Fibroblast of lung (primary cell): ENCODE measurements around the gene TDRD15. TPM values are rescaled to one million over a fixed set of nuclear protein-coding genes. Genes with fewer than 3 reads are reported as not detected.

ENCODE experiments used
- DNase-seq, 2 donors: peaks; one replicate each; pipeline versions ENCODE4 v3.0.0 to v3.0.0-alpha.2; 2010; ENCODE audit warnings: low read depth in 2 of 2
- H2AFZ ChIP-seq: 2 replicates; pipeline ENCODE4 v1.5.1; 2012; ENCODE audit warnings: low read length, control low read depth, inconsistent platforms
- H3K27ac ChIP-seq: 2 replicates; pipeline ENCODE4 v1.5.1; 2011; ENCODE audit warnings: low read length, control low read depth; ENCODE audit not compliant: insufficient read depth
- H3K27me3 ChIP-seq: 2 replicates; pipeline ENCODE4 v1.5.1; 2011; ENCODE audit warnings: mild to moderate bottlenecking, low read length; ENCODE audit not compliant: control insufficient read depth, insufficient read depth
- H3K36me3 ChIP-seq: 2 replicates; pipeline ENCODE4 v1.5.1; 2011; ENCODE audit warnings: low read length; ENCODE audit not compliant: control insufficient read depth, insufficient read depth
- H3K4me1 ChIP-seq: 2 replicates; pipeline ENCODE4 v1.5.1; 2011; ENCODE audit warnings: low read length; ENCODE audit not compliant: control insufficient read depth, insufficient read depth; ENCODE audit errors: extremely low read depth
- H3K4me2 ChIP-seq: 2 replicates; pipeline ENCODE4 v1.5.1; 2011; ENCODE audit warnings: low read length, control low read depth; ENCODE audit not compliant: insufficient read depth; ENCODE audit errors: extremely low read depth
- H3K4me3 ChIP-seq, 4 experiments: fragments of 200-600 bp in 1 of 4; sonication (generic) in 1 of 4; replicated peaks in 1 of 4; 2 replicates each; pipeline ENCODE4 v1.5.1; 2011 to 2016; ENCODE audit warnings: low read length in 4 of 4, low read depth in 3 of 4, mild to moderate bottlenecking in 3 of 4, control low read depth in 2 of 4, inconsistent platforms in 1 of 4, mixed read lengths in 1 of 4; ENCODE audit not compliant: insufficient read depth in 1 of 4; ENCODE audit errors: control extremely low read depth in 1 of 4
- H3K79me2 ChIP-seq: 2 replicates; pipeline ENCODE4 v1.5.1; 2012; ENCODE audit warnings: mild to moderate bottlenecking, low read length, inconsistent platforms; ENCODE audit not compliant: control insufficient read depth, insufficient read depth
- H3K9ac ChIP-seq: 2 replicates; pipeline ENCODE4 v1.5.1; 2011; ENCODE audit warnings: mild to moderate bottlenecking, low read length, control low read depth; ENCODE audit not compliant: insufficient read depth
- H3K9me3 ChIP-seq: 2 replicates; pipeline ENCODE4 v1.5.1; 2012; ENCODE audit warnings: low read depth, low read length; ENCODE audit not compliant: control insufficient read depth, insufficient read depth
- H4K20me1 ChIP-seq: 2 replicates; pipeline ENCODE4 v1.5.1; 2011; ENCODE audit warnings: low read length; ENCODE audit not compliant: control insufficient read depth, insufficient read depth; ENCODE audit errors: extremely low read depth
- EZH2 ChIP-seq: IDR thresholded peaks from 2 replicates; pipeline ENCODE4 v1.5.1; 2012; ENCODE audit warnings: low read length, control low read depth, mild to moderate bottlenecking; ENCODE audit errors: missing control alignments
- polyA plus RNA-seq, 2 donors: library from polyadenylated mRNA; depleted of rRNA in 1 of 2; stranded (reverse) in 1 of 2; unstranded in 1 of 2; fragments of >200 nt; gene quantifications; 2 replicates each; pipeline ENCODE4 v1.2.1, GENCODE V29; 2011 to 2012; ENCODE audit warnings: missing spikeins in 1 of 2
- total RNA-seq: library from RNA; depleted of rRNA; stranded (reverse); fragments of >200 nt; gene quantifications from 2 replicates; pipeline ENCODE4 v1.2.1, GENCODE V29; 2014
- TF ChIP-seq, protein P1 (sequence below), 2 donors: IDR thresholded peaks in 1 of 2; conservative IDR thresholded peaks in 1 of 2; 1 replicate in 1 of 2; 2 replicates in 1 of 2; pipeline ENCODE4 v1.5.1; 2011 to 2012; ENCODE audit warnings: low read length in 2 of 2, control low read depth in 1 of 2, inconsistent platforms in 1 of 2, low read depth in 1 of 2, mild to moderate bottlenecking in 1 of 2

TDRD15 gene
- total and polyA plus RNA-seq, 2 donors (not counting 1 experiment from before 2014, with no cell fraction given): not detected

DNA sequence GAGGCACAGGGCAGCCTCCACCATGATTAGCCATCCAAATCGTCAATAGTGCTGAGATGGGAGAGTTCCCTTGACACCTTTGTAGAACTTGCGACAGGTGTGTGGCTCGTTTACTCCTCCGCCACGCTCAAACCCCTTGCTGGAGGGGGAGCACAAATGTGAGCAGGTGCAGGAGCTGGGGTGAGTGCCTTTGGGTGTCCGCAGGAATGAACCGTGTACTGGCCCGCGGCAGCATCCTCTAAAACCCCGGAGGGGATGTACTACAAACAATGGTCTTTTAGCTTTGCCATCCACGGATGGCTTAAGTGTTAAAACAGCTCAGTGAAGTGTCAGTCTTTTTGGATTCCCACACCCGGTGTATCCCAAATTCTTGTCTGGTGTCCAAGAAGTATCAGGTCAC is 21.4 kb upstream of the TDRD15 start:
- Histone ChIP-seq H4K20me1 (no peaks in the 10 kb centered on the region), H3K79me2 (no peaks in the 10 kb centered on the region), H3K27ac (no peak overlapping the region), H3K4me2 (no peak overlapping the region), H3K4me1 (no peaks in the 10 kb centered on the region), H3K9ac (no peak overlapping the region), H3K27me3 (no peaks in the 10 kb centered on the region), H3K4me3 (no peak overlapping the region), H3K36me3 (no peaks in the 10 kb centered on the region), H2AFZ (no peak overlapping the region), H3K9me3 (no peaks in the 10 kb centered on the region)
- TF ChIP-seq EZH2: no peak
- TF ChIP-seq, protein P1, sequence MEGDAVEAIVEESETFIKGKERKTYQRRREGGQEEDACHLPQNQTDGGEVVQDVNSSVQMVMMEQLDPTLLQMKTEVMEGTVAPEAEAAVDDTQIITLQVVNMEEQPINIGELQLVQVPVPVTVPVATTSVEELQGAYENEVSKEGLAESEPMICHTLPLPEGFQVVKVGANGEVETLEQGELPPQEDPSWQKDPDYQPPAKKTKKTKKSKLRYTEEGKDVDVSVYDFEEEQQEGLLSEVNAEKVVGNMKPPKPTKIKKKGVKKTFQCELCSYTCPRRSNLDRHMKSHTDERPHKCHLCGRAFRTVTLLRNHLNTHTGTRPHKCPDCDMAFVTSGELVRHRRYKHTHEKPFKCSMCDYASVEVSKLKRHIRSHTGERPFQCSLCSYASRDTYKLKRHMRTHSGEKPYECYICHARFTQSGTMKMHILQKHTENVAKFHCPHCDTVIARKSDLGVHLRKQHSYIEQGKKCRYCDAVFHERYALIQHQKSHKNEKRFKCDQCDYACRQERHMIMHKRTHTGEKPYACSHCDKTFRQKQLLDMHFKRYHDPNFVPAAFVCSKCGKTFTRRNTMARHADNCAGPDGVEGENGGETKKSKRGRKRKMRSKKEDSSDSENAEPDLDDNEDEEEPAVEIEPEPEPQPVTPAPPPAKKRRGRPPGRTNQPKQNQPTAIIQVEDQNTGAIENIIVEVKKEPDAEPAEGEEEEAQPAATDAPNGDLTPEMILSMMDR (conservative IDR thresholded peaks at IDR 0.05 in 1 of 2, IDR thresholded peaks at IDR 0.05 in 1 of 2; ENCODE audit: low read depth in 1 of 2, low read length in 2 of 2): no peak
- no peak for DNase-seq

DNA sequence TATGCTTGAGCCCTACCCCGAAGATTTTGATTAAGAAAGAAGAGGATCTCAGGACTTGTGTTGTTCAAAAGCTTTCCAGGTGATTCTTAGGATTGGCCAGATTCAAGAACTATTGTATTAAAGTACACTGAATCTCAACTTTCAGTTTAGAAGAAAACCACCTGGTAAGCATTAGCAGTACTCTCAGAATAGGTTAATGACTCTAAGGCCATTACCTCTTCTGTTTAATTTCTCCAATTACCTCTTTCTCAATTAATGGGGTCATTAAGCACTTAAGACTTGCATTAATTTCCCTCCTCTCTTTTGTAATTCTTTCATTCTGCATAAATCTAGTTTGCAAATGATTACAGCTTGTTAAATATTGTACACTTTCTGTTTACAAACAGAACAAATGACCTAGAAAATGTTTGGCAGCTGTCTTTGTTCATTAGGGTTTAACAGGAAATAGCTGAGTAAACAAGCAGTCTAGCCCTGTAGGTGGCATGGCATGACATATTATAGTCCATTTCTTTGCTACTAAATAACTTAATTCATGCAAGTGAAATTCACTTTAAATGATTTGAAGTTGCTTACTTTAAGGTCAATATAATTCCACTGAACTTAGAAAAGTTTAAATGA is 20.4 kb upstream of the TDRD15 start:
- no peaks in the 10 kb centered on the region for H4K20me1 ChIP-seq
- no peak overlapping the region for H3K4me3 ChIP-seq
- no peak overlapping the region for H3K9ac ChIP-seq
- H3K79me2 ChIP-seq: no peaks in the 10 kb centered on the region
- H3K27me3 ChIP-seq: no peaks in the 10 kb centered on the region
- no peak overlapping the region for H3K4me2 ChIP-seq
- H3K4me1 ChIP-seq: no peaks in the 10 kb centered on the region
- no peaks in the 10 kb centered on the region for H3K36me3 ChIP-seq
- no peak overlapping the region for H2AFZ ChIP-seq
- no peaks in the 10 kb centered on the region for H3K9me3 ChIP-seq
- no peak for DNase-seq
- TF ChIP-seq, protein P1 (conservative IDR thresholded peaks at IDR 0.05 in 1 of 2, IDR thresholded peaks at IDR 0.05 in 1 of 2; ENCODE audit: low read depth in 1 of 2, low read length in 2 of 2): no peak
- no peak for TF ChIP-seq EZH2
- no peak overlapping the region for H3K27ac ChIP-seq

DNA sequence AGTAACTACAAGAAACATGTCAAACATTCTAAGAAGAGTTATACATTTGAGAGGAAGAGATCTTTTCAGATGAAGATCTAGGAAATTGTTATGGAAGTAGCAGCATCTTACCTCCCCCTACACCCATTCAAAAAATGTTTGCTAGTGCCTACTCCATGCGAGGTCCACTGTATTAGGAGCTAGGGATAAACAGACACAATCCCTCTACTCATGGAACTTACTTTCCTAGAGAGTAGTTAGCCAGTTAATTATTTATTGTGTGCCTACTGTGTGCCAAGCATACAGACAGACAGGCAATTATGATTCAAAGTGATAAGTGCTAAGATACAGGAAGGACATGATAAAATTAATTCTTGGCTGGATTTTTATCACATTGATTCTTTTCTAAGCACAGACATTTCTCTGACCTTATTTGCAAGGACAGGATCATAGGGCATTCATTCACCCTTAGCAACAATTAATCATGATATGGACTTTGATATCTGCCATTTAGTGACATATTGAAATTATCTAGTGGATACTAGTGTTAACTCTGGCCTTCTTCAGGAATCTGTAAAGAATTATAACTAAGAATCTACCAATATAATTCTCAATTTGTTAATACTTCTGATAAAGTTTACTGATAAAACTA is 19.6 kb upstream of the TDRD15 start:
- Histone ChIP-seq H3K36me3 (no peaks in the 10 kb centered on the region), H2AFZ (no peak overlapping the region), H3K27me3 (no peaks in the 10 kb centered on the region), H3K4me3 (no peak overlapping the region), H3K4me1 (no peaks in the 10 kb centered on the region), H3K9me3 (no peaks in the 10 kb centered on the region), H3K27ac (no peak overlapping the region), H4K20me1 (no peaks in the 10 kb centered on the region), H3K79me2 (no peaks in the 10 kb centered on the region), H3K4me2 (no peak overlapping the region), H3K9ac (no peak overlapping the region)
- no peak for DNase-seq
- TF ChIP-seq, protein P1 (conservative IDR thresholded peaks at IDR 0.05 in 1 of 2, IDR thresholded peaks at IDR 0.05 in 1 of 2; ENCODE audit: low read depth in 1 of 2, low read length in 2 of 2): no peak
- no peak for TF ChIP-seq EZH2
